H9 (cell line): ENCODE results near the gene VPS54. TPM values are rescaled to one million over a fixed set of nuclear protein-coding genes. Genes with fewer than 3 reads are reported as not detected.

ENCODE experiments used
- DNase-seq: peaks from one replicate; pipeline ENCODE4 v3.0.0-alpha.2; 2017
- H2AFZ ChIP-seq: one replicate; pipeline ENCODE4 v1.6.1; 2013; ENCODE audit warnings: mild to moderate bottlenecking, low read length, control low read depth, moderate library complexity
- H2AK5ac ChIP-seq: 2 replicates; pipeline ENCODE4 v1.6.1; 2013; ENCODE audit warnings: low read length, control low read depth, mixed read lengths; ENCODE audit not compliant: insufficient read length
- H2BK120ac ChIP-seq: one replicate; pipeline ENCODE4 v1.6.1; 2013; ENCODE audit warnings: low read depth, mild to moderate bottlenecking, low read length, control low read depth, inconsistent platforms; ENCODE audit not compliant: poor library complexity, severe bottlenecking
- H2BK12ac ChIP-seq: 2 replicates; pipeline ENCODE4 v1.6.1; 2013; ENCODE audit warnings: low read length, control low read depth, mixed read lengths, low read depth; ENCODE audit not compliant: insufficient read length
- H2BK15ac ChIP-seq: 2 replicates; pipeline ENCODE4 v1.6.1; 2013; ENCODE audit warnings: low read depth, low read length, control low read depth
- H2BK20ac ChIP-seq: one replicate; pipeline ENCODE4 v1.6.1; 2013; ENCODE audit warnings: low read depth, mild to moderate bottlenecking, low read length, control low read depth, inconsistent platforms; ENCODE audit not compliant: poor library complexity, severe bottlenecking
- H2BK5ac ChIP-seq: 2 replicates; pipeline ENCODE4 v1.6.1; 2013; ENCODE audit warnings: low read length, control low read depth, mixed read lengths; ENCODE audit not compliant: insufficient read length
- H3K14ac ChIP-seq: 2 replicates; pipeline ENCODE4 v1.6.1; 2013; ENCODE audit warnings: low read length, control low read depth; ENCODE audit not compliant: insufficient read depth
- H3K18ac ChIP-seq: 2 replicates; pipeline ENCODE4 v1.6.1; 2013; ENCODE audit warnings: low read depth, mild to moderate bottlenecking, mixed read lengths, low read length, control low read depth; ENCODE audit not compliant: insufficient read length
- H3K23ac ChIP-seq: 2 replicates; pipeline ENCODE4 v1.6.1; 2013; ENCODE audit warnings: low read length, control low read depth, mixed read lengths, low read depth; ENCODE audit not compliant: insufficient read length
- H3K23me2 ChIP-seq: 2 replicates; pipeline ENCODE4 v1.6.1; 2013; ENCODE audit warnings: low read depth, mild to moderate bottlenecking, mixed read lengths, low read length, control low read depth; ENCODE audit not compliant: insufficient read length, poor library complexity, severe bottlenecking
- H3K27ac ChIP-seq: 2 replicates; pipeline ENCODE4 v1.5.1; 2013; ENCODE audit warnings: low read length, control low read depth, mixed read lengths, low read depth; ENCODE audit not compliant: insufficient read length
- H3K27me3 ChIP-seq: 2 replicates; pipeline ENCODE4 v1.6.1; 2013; ENCODE audit warnings: low read length, control low read depth, inconsistent platforms; ENCODE audit not compliant: insufficient read depth
- H3K4ac ChIP-seq: 2 replicates; pipeline ENCODE4 v1.6.1; 2013; ENCODE audit warnings: low read depth, mild to moderate bottlenecking, control low read depth, inconsistent platforms, low read length, moderate library complexity
- H3K4me1 ChIP-seq: 2 replicates; pipeline ENCODE4 v1.6.1; 2013; ENCODE audit warnings: low read length, control low read depth, inconsistent platforms; ENCODE audit not compliant: insufficient read depth
- H3K4me2 ChIP-seq: 2 replicates; pipeline ENCODE4 v1.6.1; 2013; ENCODE audit warnings: low read length, control low read depth, mixed read lengths; ENCODE audit not compliant: insufficient read length, insufficient read depth
- H3K56ac ChIP-seq: 2 replicates; pipeline ENCODE4 v1.6.1; 2013; ENCODE audit warnings: low read depth, mild to moderate bottlenecking, mixed read lengths, low read length, control low read depth; ENCODE audit not compliant: insufficient read length
- H3K79me1 ChIP-seq: 2 replicates; pipeline ENCODE4 v1.6.1; 2013; ENCODE audit warnings: low read depth, mild to moderate bottlenecking, moderate library complexity, low read length, control low read depth, inconsistent platforms; ENCODE audit not compliant: insufficient read depth, poor library complexity, severe bottlenecking
- H3K79me2 ChIP-seq: 2 replicates; pipeline ENCODE4 v1.6.1; 2013; ENCODE audit warnings: low read length, control low read depth, inconsistent platforms; ENCODE audit not compliant: insufficient read depth
- H3K9ac ChIP-seq: 2 replicates; pipeline ENCODE4 v1.6.1; 2013; ENCODE audit warnings: low read length, control low read depth, mixed read lengths; ENCODE audit not compliant: insufficient read length; ENCODE audit errors: extremely low read depth
- H3K9me3 ChIP-seq: one replicate; pipeline ENCODE4 v1.6.1; 2013; ENCODE audit warnings: low read depth, low read length, inconsistent platforms; ENCODE audit not compliant: control insufficient read depth
- H3T11ph ChIP-seq: one replicate; pipeline ENCODE4 v1.6.1; 2013; ENCODE audit warnings: mild to moderate bottlenecking, low read length, control low read depth, inconsistent platforms
- H4K20me1 ChIP-seq: one replicate; pipeline ENCODE4 v1.6.1; 2013; ENCODE audit not compliant: control insufficient read depth, insufficient read length, insufficient read depth
- H4K5ac ChIP-seq: 2 replicates; pipeline ENCODE4 v1.6.1; 2013; ENCODE audit warnings: low read depth, mild to moderate bottlenecking, mixed read lengths, low read length, control low read depth; ENCODE audit not compliant: insufficient read length
- H4K8ac ChIP-seq: replicated peaks from 2 replicates; pipeline ENCODE4 v1.6.1; 2013; ENCODE audit warnings: low read length, control low read depth, mixed read lengths, low read depth; ENCODE audit not compliant: insufficient read length
- H4K91ac ChIP-seq: 2 replicates; pipeline ENCODE4 v1.6.1; 2013; ENCODE audit warnings: low read depth, mild to moderate bottlenecking, moderate library complexity, mixed read lengths, low read length, control low read depth; ENCODE audit not compliant: insufficient read length
- H3K27ac Mint-ChIP-seq, 3 experiments: 2 replicates in 2 of 3; 3 replicates in 1 of 3; pipeline ENCODE4 v1.8.0; 2020 to 2021; ENCODE audit warnings: mixed read lengths in 3 of 3, mild to moderate bottlenecking in 1 of 3, moderate library complexity in 1 of 3
- H3K27me3 Mint-ChIP-seq: 2 replicates; pipeline ENCODE4 v1.8.0; 2021; ENCODE audit warnings: low read depth, mild to moderate bottlenecking, moderate library complexity, mixed read lengths
- H3K36me3 Mint-ChIP-seq, 3 experiments: 2 replicates in 2 of 3; 3 replicates in 1 of 3; pipeline ENCODE4 v1.8.0; 2020 to 2021; ENCODE audit warnings: low read depth in 3 of 3, mixed read lengths in 3 of 3; ENCODE audit not compliant: insufficient read depth in 1 of 3
- H3K4me1 Mint-ChIP-seq, 2 experiments: 2 replicates each; pipeline ENCODE4 v1.8.0; 2020; ENCODE audit warnings: mixed read lengths in 2 of 2
- H3K4me3 Mint-ChIP-seq, 2 experiments: 2 replicates in 1 of 2; 3 replicates in 1 of 2; pipeline ENCODE4 v1.8.0; 2020 to 2021; ENCODE audit warnings: mild to moderate bottlenecking in 2 of 2, mixed read lengths in 2 of 2, moderate library complexity in 1 of 2
- H3K9me3 Mint-ChIP-seq, 2 experiments: 2 replicates in 1 of 2; 3 replicates in 1 of 2; pipeline ENCODE4 v1.8.0; 2020; ENCODE audit warnings: mild to moderate bottlenecking in 2 of 2, mixed read lengths in 2 of 2, moderate library complexity in 1 of 2
- CTCF ChIP-seq: fragments of 200-600 bp; sonication (generic); conservative IDR thresholded peaks from 3 replicates; pipeline ENCODE4 v1.8.0; 2021; ENCODE audit warnings: antibody characterized with exemption, mild to moderate bottlenecking
- WGBS: extraction: QIAGEN DNeasy Blood & Tissue Kit; methylation state at CpG from one replicate; pipeline ENCODE4 v1.1.7; 2013; ENCODE audit warnings: missing lambda C conversion rate, low lambda C conversion rate, mixed read lengths; ENCODE audit not compliant: insufficient read length; ENCODE audit errors: extremely low coverage; 5-methylcytosine and 5-hydroxymethylcytosine counted together
- total RNA-seq: library from RNA; stranded (reverse); gene quantifications from 2 replicates; pipeline ENCODE4 v1.2.1, GENCODE V29; 2021

The VPS54 gene
- total RNA-seq, 1 experiment from 2014 or later: 13.4 TPM

- no peak overlapping the region for H3K14ac ChIP-seq
- H4K91ac ChIP-seq: no peak overlapping the region
- H2AFZ ChIP-seq: no peak overlapping the region
- no peaks in the 10 kb centered on the region for H3K79me1 ChIP-seq
- Mint-ChIP-seq H3K27me3 (no peaks in the 10 kb centered on the region), H3K4me3 (no peak overlapping the region), H3K9me3 (peaks cover 6 to 11% of the 10 kb centered on the region in 2 experiments; a peak in 4 of 5 replicates), H3K27ac (peak overlapping the region; percentile 29 to 89 (median 69); a peak in 4 of 7 replicates), H3K4me1 (peaks cover 19 to 20% of the 10 kb centered on the region in 2 experiments), H3K36me3 (peaks cover 26 to 59% (median 35%) of the 10 kb centered on the region in 3 experiments)
- no peak overlapping the region for H2AK5ac ChIP-seq
- H3K23me2 ChIP-seq: no peaks in the 10 kb centered on the region
- H3K79me2 ChIP-seq: no peaks in the 10 kb centered on the region
- H3K23ac ChIP-seq: no peak overlapping the region
- H2BK12ac ChIP-seq: no peak overlapping the region
- no peak overlapping the region for H2BK20ac ChIP-seq
- no peak overlapping the region for H2BK5ac ChIP-seq
- H3K4me1 ChIP-seq: peaks cover 5% of the 10 kb centered on the region; the same call in 1 of the 2 replicates
- no peak overlapping the region for H3K18ac ChIP-seq
- no peak overlapping the region for H3K56ac ChIP-seq
- no peak overlapping the region for H4K8ac ChIP-seq
- H3T11ph ChIP-seq: no peak overlapping the region
- no CpG with 5 or more reads among the region's 7 CpGs for WGBS
- H3K4ac ChIP-seq: no peak overlapping the region
- no peak overlapping the region for H3K27ac ChIP-seq
- no peak overlapping the region for H2BK15ac ChIP-seq
- no peak for TF ChIP-seq CTCF
- H3K9me3 ChIP-seq: no peaks in the 10 kb centered on the region
- no peaks in the 10 kb centered on the region for H4K20me1 ChIP-seq
- peak; percentile 36 for DNase-seq
- H3K9ac ChIP-seq: no peak overlapping the region
- H3K4me2 ChIP-seq: no peak overlapping the region
- H4K5ac ChIP-seq: no peak overlapping the region
- H3K27me3 ChIP-seq: no peaks in the 10 kb centered on the region
- H2BK120ac ChIP-seq: no peak overlapping the region
Measured at GRCh38 chr2:63926815-63927214, 92.4 kb downstream of the VPS54 start.
